Activated CD4-positive, alpha-beta memory T cell treated with anti-CD3 and anti-CD28 coated beads for 36 hours (primary cell): ENCODE data around the gene MMADHC. TPM values are rescaled to one million over a fixed set of nuclear protein-coding genes. Genes with fewer than 3 reads are reported as not detected.

ENCODE experiments used
- CTCF ChIA-PET: fragments of 350-600 bp; sonication (Branson Sonifier 250); formaldehyde crosslinking; loops from one replicate; lab custom pipeline; 2021; ENCODE audit warnings: antibody characterized with exemption, inconsistent platforms; lab: Charles Lee
- POLR2A ChIA-PET: fragments of 350-600 bp; sonication (Branson Sonifier 250); formaldehyde crosslinking; loops from one replicate; lab custom pipeline; 2021; ENCODE audit warnings: antibody characterized with exemption; lab: Charles Lee
- DNase-seq: peaks from one replicate; pipeline ENCODE4 v3.0.0-alpha.2; 2020
- H3K27ac Mint-ChIP-seq: one replicate; pipeline ENCODE4 v1.8.0; 2021; ENCODE audit warnings: mixed read lengths
- H3K27me3 Mint-ChIP-seq: one replicate; pipeline ENCODE4 v1.8.0; 2021; ENCODE audit warnings: mixed read lengths
- H3K36me3 Mint-ChIP-seq: one replicate; pipeline ENCODE4 v1.8.0; 2021; ENCODE audit warnings: mixed read lengths
- H3K4me1 Mint-ChIP-seq: one replicate; pipeline ENCODE4 v1.8.0; 2021; ENCODE audit warnings: low read depth, mixed read lengths
- H3K4me3 Mint-ChIP-seq: one replicate; pipeline ENCODE4 v1.8.0; 2021; ENCODE audit warnings: mild to moderate bottlenecking, mixed read lengths
- H3K9me3 Mint-ChIP-seq: one replicate; pipeline ENCODE4 v1.8.0; 2021; ENCODE audit warnings: mixed read lengths
- intact Hi-C: fragments of 100-400 bp; cut with micrococcal nuclease; formaldehyde crosslinking; loops from one replicate; pipeline ENCODE4 v1.15.1; 2023
- total RNA-seq, 2 experiments: library from RNA; stranded (reverse); gene quantifications; one replicate each; pipeline ENCODE4 v1.2.3, GENCODE V29; 2021

Gene MMADHC
- 100 to 1,000 TPM; 130 to 132 TPM for total RNA-seq

DNA sequence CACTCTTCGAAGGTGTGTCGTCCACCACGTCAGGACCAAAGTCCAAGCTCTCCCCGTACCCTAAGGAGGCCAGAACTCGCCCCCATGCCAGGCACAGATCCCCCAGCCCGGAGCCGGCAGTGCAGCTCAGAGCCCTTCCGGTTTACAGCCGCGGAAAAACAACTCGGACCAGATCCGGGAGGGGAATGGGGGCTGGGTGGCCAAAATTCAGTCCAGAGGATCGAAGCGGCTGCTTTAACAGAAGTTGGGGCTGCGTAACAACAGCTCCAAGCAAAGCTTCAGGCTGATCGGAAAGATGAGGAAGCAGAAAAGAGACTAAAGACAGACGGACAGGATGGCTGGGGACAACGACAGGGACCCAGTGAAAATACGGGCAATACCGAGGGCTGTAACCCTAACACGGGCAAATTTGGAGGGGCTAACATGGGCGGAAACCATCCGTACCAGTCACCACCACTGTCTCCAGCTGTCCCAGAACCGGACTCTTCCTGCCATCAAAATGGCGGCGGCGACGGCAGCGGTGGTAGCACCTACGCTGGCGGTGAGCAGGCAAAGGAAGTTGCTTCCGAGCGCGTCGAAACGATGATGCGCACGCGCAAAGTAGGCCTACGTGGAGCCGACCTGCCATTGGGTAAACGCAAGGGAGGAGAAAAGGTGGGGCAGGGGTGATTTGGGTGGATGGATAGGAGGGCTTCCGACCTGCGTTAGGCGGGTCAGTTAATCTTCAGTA is at the start of gene MMADHC:
Gene MMADHC, minus strand, starts transcription at position 556 of the 730 bp plus-strand sequence. CDS start 678 bp downstream, outside the sequence.
- H3K27me3 Mint-ChIP-seq = peaks cover 11% of the 10 kb centered on the region
- H3K36me3 Mint-ChIP-seq = peaks cover 28% of the 10 kb centered on the region
- peak within 1 kb of the TSS; percentile 97 for H3K27ac Mint-ChIP-seq
- CTCF ChIA-PET = interaction anchor here (0.6 to 1.9 kb wide), 7 partner anchors 10 to 1674 kb away, joined by 3 to 15 read pairs (median 7); partner anchors contain the start of gene RBM43
- POLR2A ChIA-PET = interaction anchor here (0.8 to 1.0 kb wide), 2 partner anchors 11 to 1674 kb away, joined by 3 read pairs; partner anchors contain the start of gene RBM43
- peak; percentile 96 for DNase-seq
- peak within 1 kb of the TSS; percentile 98 for H3K4me3 Mint-ChIP-seq
- intact Hi-C loops = loop anchor here (1.0 to 10.0 kb wide), 4 partner anchors 10 to 1673 kb away; partner anchors contain the start of genes EPC2, MBD5, ORC4 and RBM43
- H3K4me1 Mint-ChIP-seq = peaks cover 42% of the 10 kb centered on the region
- no peaks in the 10 kb centered on the region for H3K9me3 Mint-ChIP-seq

GRCh38 chr2:149634103-149634502 is 46.5 kb upstream of the MMADHC start:
- DNase-seq = no peak
- POLR2A ChIA-PET = no interaction called here
- H3K27me3 Mint-ChIP-seq = no peaks in the 10 kb centered on the region
- H3K27ac Mint-ChIP-seq = no peak overlapping the region
- intact Hi-C loops = no loop called here
- H3K4me1 Mint-ChIP-seq = no peaks in the 10 kb centered on the region
- peaks cover 2% of the 10 kb centered on the region for H3K9me3 Mint-ChIP-seq
- H3K36me3 Mint-ChIP-seq = no peaks in the 10 kb centered on the region
- no peak overlapping the region for H3K4me3 Mint-ChIP-seq
- CTCF ChIA-PET = no interaction called here

DNA sequence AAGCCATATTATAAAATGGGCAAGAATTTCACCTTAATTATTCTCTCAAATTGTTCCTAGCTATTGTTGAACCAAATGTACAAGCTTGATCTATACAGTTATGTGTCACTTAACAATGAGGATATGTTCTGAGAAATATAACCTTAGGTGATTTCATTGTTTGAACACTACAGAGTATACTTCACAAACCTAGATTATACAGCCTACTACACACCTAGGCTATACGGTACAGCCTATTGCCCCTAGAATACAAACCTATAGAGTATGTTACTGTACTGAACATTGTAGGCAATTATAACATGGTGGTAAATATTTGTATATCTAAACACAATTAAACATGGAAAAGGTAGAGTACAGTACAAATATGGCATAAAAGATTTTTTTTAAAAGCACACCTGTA is 42.9 kb upstream of the MMADHC start:
- intact Hi-C loops = no loop called here
- Mint-ChIP-seq H3K27me3 (no peaks in the 10 kb centered on the region), H3K9me3 (no peaks in the 10 kb centered on the region), H3K4me3 (no peak overlapping the region), H3K36me3 (no peaks in the 10 kb centered on the region), H3K4me1 (no peaks in the 10 kb centered on the region), H3K27ac (no peak overlapping the region)
- POLR2A ChIA-PET = no interaction called here
- CTCF ChIA-PET = no interaction called here
- DNase-seq = no peak

- Mint-ChIP-seq H3K4me1 (no peaks in the 10 kb centered on the region), H3K4me3 (no peak overlapping the region), H3K27ac (no peak overlapping the region), H3K27me3 (peaks cover 5% of the 10 kb centered on the region), H3K36me3 (no peaks in the 10 kb centered on the region), H3K9me3 (no peaks in the 10 kb centered on the region)
- CTCF ChIA-PET = no interaction called here
- no peak for DNase-seq
- POLR2A ChIA-PET = no interaction called here
- intact Hi-C loops = no loop called here
These were observed 41.5 kb upstream of the MMADHC start for GRCh38 chr2:149629026-149629425.

DNA sequence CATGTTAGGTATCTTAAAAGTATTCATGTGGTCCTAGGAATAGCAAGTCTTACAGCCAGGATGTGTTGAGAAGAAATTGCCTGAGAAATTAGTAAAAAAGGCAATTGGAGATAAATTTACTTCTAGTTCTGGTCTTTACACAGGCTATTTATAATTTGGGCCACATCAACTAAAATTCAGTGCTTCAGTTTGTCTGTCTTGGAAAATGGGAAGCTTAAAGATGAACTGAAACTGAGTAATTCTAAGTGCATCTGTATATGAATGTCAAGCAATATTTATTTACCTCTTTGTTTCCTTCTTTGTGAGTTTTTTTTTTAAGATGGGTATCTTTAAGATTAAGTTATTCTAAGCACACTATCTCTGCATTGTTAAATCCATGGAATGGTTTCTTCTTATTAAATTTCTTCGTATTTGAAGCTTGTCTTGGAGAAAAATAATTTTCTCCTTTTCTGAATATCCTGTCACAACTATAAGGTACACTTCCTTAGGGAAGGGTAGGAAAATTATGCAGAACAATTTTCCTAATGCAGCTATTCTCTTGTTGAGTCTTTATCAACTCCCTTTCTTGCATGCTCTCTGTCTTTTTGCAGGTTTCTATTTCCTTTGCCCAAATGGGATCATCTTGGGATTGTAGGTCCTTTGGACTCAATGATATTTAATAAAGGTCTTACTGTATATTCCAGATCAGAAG is 39.7 kb upstream of the MMADHC start:
- ChIA-PET CTCF (no interaction called here), POLR2A (no interaction called here)
- Mint-ChIP-seq H3K27ac (no peak overlapping the region), H3K9me3 (no peaks in the 10 kb centered on the region), H3K36me3 (no peaks in the 10 kb centered on the region), H3K4me3 (no peak overlapping the region), H3K27me3 (peaks cover 5% of the 10 kb centered on the region), H3K4me1 (no peaks in the 10 kb centered on the region)
- intact Hi-C loops = no loop called here
- DNase-seq = no peak

DNA sequence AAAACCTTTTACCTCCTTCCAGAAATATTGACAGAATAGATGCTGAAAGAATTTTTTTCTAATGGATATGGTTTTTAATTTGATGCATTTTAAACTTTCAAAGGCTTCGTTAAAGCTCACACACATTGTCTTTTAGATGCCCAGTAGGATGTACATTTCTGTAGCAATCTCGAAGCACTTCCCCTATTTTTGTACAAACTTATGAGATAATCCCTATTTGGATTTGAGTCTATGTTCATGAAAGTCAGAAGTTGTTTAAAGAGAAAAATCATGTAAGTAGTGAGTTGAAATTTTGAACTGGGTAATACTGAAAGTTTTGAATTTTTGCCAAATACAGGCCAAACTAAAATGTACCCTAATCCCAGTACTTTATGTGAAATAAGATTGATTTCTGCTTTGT is 38.1 kb upstream of the MMADHC start:
- no peaks in the 10 kb centered on the region for H3K4me1 Mint-ChIP-seq
- no peak overlapping the region for H3K4me3 Mint-ChIP-seq
- no peak for DNase-seq
- H3K27me3 Mint-ChIP-seq = peaks cover 7% of the 10 kb centered on the region
- ChIA-PET POLR2A (no interaction called here), CTCF (no interaction called here)
- intact Hi-C loops = no loop called here
- no peaks in the 10 kb centered on the region for H3K36me3 Mint-ChIP-seq
- no peak overlapping the region for H3K27ac Mint-ChIP-seq
- no peaks in the 10 kb centered on the region for H3K9me3 Mint-ChIP-seq

GRCh38 chr2:149625271-149625670 is 37.7 kb upstream of the MMADHC start:
- CTCF ChIA-PET = no interaction called here
- H3K27me3 Mint-ChIP-seq = peaks cover 7% of the 10 kb centered on the region
- POLR2A ChIA-PET = no interaction called here
- intact Hi-C loops = no loop called here
- H3K4me3 Mint-ChIP-seq = no peak overlapping the region
- no peaks in the 10 kb centered on the region for H3K4me1 Mint-ChIP-seq
- DNase-seq = no peak
- H3K36me3 Mint-ChIP-seq = no peaks in the 10 kb centered on the region
- H3K9me3 Mint-ChIP-seq = no peaks in the 10 kb centered on the region
- no peak overlapping the region for H3K27ac Mint-ChIP-seq

DNA sequence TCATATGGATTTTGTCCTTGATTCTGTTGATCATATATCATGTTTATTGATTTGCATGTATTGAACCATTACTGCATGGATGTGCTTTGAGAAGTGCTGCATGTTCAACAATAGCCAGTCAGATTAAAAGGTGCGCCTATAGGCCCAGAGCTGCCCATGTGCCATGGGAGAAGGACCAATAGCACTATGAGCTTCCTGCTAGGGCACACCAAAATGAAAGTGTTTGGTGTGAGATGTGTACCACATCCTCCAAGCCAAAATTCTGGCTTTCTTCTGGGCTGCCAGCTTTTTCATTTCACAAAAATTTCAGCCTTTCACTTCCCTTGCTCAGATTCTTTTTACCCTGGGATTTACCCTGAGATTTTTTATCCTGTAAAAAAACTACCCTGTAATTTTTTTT is 34.8 kb upstream of the MMADHC start:
- no peak overlapping the region for H3K4me3 Mint-ChIP-seq
- no peaks in the 10 kb centered on the region for H3K36me3 Mint-ChIP-seq
- intact Hi-C loops = no loop called here
- ChIA-PET POLR2A (no interaction called here), CTCF (no interaction called here)
- H3K27me3 Mint-ChIP-seq = peaks cover 9% of the 10 kb centered on the region
- H3K27ac Mint-ChIP-seq = no peak overlapping the region
- no peaks in the 10 kb centered on the region for H3K9me3 Mint-ChIP-seq
- no peak for DNase-seq
- H3K4me1 Mint-ChIP-seq = no peaks in the 10 kb centered on the region

DNA sequence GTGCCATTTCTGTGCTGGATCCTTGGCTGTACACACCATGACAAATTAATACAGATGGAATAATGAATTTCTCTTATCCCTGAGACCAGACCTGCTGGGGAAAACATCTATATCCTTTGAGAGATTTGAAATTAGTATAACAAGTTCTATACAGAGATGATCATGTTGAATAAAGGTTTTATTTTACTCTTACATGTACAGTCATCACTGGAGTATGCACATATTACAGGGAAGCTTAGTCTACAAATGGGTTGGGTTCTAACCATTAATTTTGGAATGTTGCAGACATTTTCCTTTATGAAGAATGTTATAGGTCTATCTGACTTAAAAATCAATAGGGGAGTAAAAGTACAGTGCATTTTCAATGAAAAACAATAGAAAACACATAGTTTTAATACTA is 29.9 kb upstream of the MMADHC start:
- H3K4me3 Mint-ChIP-seq = no peak overlapping the region
- ChIA-PET POLR2A (no interaction called here), CTCF (no interaction called here)
- no peaks in the 10 kb centered on the region for H3K9me3 Mint-ChIP-seq
- H3K27me3 Mint-ChIP-seq = peaks cover 4% of the 10 kb centered on the region
- DNase-seq = no peak
- no peaks in the 10 kb centered on the region for H3K36me3 Mint-ChIP-seq
- H3K27ac Mint-ChIP-seq = no peak overlapping the region
- no peaks in the 10 kb centered on the region for H3K4me1 Mint-ChIP-seq
- intact Hi-C loops = no loop called here

- Mint-ChIP-seq H3K36me3 (no peaks in the 10 kb centered on the region), H3K27me3 (peaks cover 4% of the 10 kb centered on the region), H3K4me3 (no peak overlapping the region), H3K4me1 (no peaks in the 10 kb centered on the region), H3K27ac (no peak overlapping the region), H3K9me3 (no peaks in the 10 kb centered on the region)
- DNase-seq = no peak
- intact Hi-C loops = no loop called here
- CTCF ChIA-PET = interaction anchor here (1.7 kb wide), 1 partner anchor 20 kb away, joined by 3 read pairs; no protein-coding TSS in a partner anchor
- POLR2A ChIA-PET = no interaction called here
These were observed 29.3 kb upstream of the MMADHC start for GRCh38 chr2:149616681-149617456.

- ChIA-PET POLR2A (no interaction called here), CTCF (no interaction called here)
- no peaks in the 10 kb centered on the region for H3K4me1 Mint-ChIP-seq
- H3K27me3 Mint-ChIP-seq = peaks cover 1% of the 10 kb centered on the region
- no peak overlapping the region for H3K27ac Mint-ChIP-seq
- intact Hi-C loops = no loop called here
- no peak for DNase-seq
- no peak overlapping the region for H3K4me3 Mint-ChIP-seq
- no peaks in the 10 kb centered on the region for H3K9me3 Mint-ChIP-seq
- H3K36me3 Mint-ChIP-seq = no peaks in the 10 kb centered on the region
These were observed 26.1 kb upstream of the MMADHC start for GRCh38 chr2:149613704-149614103.

DNA sequence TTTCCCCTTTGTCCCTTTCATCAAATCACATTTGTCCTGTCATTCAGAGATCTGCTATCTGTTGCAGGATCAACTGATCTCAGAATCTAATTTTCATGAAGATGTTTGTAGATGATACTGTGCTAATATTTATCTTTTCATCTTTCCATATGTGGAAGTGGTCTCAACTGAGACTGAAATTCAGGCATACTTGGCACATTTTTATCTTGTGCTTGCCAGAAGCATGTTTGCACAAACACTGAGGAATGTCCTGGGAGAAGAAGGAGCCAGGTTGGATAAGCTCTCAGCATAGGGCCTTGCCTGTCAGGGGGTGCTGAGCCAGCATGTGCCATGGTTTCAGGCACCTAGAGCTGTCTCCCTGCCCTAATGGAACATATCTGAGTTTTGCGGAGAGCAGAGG is 24.5 kb upstream of the MMADHC start:
- H3K9me3 Mint-ChIP-seq = no peaks in the 10 kb centered on the region
- no peaks in the 10 kb centered on the region for H3K36me3 Mint-ChIP-seq
- no peak overlapping the region for H3K27ac Mint-ChIP-seq
- POLR2A ChIA-PET = no interaction called here
- H3K4me3 Mint-ChIP-seq = no peak overlapping the region
- intact Hi-C loops = no loop called here
- CTCF ChIA-PET = no interaction called here
- H3K4me1 Mint-ChIP-seq = no peaks in the 10 kb centered on the region
- no peaks in the 10 kb centered on the region for H3K27me3 Mint-ChIP-seq
- no peak for DNase-seq
